ENCODE results near the gene SPAG7. TPM values are rescaled to one million over a fixed set of nuclear protein-coding genes. Genes with fewer than 3 reads are reported as not detected.

Gene SPAG7, protein sequence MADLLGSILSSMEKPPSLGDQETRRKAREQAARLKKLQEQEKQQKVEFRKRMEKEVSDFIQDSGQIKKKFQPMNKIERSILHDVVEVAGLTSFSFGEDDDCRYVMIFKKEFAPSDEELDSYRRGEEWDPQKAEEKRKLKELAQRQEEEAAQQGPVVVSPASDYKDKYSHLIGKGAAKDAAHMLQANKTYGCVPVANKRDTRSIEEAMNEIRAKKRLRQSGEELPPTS
- 41.6 and 55.3 TPM in 2 replicates for total RNA-seq (2014; rRNA removed; shearing (Covaris generic))
- polyA plus RNA-seq (2015; cell fraction: cytosol; rRNA removed), result 42.9 and 43.0 TPM in 2 replicates
- polyA plus RNA-seq (2015; cell fraction: nucleus; rRNA removed), result 33.6 and 37.1 TPM in 2 replicates

DNA sequence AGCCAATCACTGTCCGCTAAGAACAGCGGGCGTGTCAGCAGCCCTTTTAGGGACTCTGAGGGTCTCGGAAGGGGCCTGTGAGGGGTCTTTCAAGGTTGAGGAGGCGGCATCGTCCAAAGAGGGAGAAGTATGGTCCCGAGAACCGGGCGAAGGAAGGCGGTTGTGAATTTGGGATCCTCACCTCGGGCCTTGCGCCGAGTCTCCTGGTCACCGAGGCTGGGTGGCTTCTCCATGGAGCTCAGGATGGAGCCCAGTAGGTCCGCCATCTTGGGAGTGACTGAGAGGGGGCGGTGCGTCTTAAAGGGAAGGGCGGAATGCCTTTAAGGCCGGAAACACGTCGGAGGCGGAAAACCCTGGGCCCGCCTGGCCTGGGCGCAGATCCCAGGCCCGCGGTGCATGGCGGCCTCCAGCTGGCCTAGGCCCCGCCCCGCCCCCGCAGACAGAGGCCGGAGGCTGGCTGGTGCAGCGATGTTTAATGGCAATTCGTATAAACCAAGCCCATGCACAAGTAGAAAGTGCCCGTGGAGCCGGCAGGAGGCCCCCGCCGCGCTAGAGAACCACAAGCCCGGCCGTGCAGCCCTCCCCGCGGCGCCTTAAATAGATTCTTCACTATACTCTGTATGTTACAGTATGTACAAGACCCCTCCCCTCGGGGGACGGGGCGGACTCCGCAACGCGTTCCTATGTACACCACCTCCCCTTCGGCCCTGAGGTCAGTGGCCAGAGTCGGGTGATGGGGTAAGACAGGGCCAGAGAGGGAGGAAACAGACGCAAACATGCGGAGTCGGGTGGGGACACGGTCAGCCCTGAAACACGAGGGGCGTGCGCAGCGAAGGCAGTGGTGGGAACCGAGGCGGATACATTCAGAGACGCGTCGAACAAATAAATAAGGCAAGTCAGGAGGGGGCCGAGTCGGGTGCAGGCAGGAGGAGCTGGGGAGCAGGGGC lies at the start of gene SPAG7:
Gene SPAG7, minus strand, starts transcription at position 279 of the 947 bp plus-strand sequence. Its CDS starts 13 bp downstream, at position 266.
- in situ Hi-C loops (cut with HindIII; ENCODE audit: low pct_unique_long_range_greater_than_20kb, low sequenced_read_pairs), result no loop called here

GRCh38 chr17:5014357-5014756 lies 46.7 kb upstream of the SPAG7 start:
- no peak for DNase-seq (ENCODE audit: low read depth, low spot score)
- in situ Hi-C loops (cut with HindIII; ENCODE audit: low pct_unique_long_range_greater_than_20kb, low sequenced_read_pairs), result no loop called here

More for the DNA sequence above, at the start of gene SPAG7:
- peak; percentile 94 for DNase-seq (ENCODE audit: low read depth, low spot score)

DNA sequence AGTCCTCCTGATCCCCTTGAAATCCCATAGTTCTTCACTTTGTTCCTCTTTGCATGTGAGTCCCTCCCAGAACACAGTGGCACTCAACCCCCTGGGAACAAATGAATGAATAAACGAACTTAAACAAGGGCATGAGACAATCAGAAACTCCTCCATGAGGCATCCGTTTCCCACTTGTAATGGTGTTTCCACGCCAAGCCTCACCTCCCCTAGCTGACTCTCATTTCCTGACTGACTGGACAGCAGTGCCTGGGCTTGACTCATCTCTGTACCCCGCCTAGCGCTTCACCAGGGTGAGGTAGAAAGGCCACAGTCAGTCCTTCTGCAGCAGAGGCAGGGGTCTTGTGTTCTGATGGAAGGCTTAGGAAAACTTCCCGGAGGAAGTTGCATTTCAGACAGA lies 44.3 kb upstream of the SPAG7 start:
- DNase-seq (ENCODE audit: low read depth, low spot score), result no peak
- in situ Hi-C loops (cut with HindIII; ENCODE audit: low pct_unique_long_range_greater_than_20kb, low sequenced_read_pairs), result no loop called here

GRCh38 chr17:5003214-5003867 lies 35.7 kb upstream of the SPAG7 start:
- DNase-seq (ENCODE audit: low read depth, low spot score), result no peak
- in situ Hi-C loops (cut with HindIII; ENCODE audit: low pct_unique_long_range_greater_than_20kb, low sequenced_read_pairs), result no loop called here

- in situ Hi-C loops (cut with HindIII; ENCODE audit: low pct_unique_long_range_greater_than_20kb, low sequenced_read_pairs), result no loop called here
- no peak for DNase-seq (ENCODE audit: low read depth, low spot score)
Measured at GRCh38 chr17:5002121-5002788, 34.6 kb upstream of the SPAG7 start.

GRCh38 chr17:5000237-5000639 lies 32.6 kb upstream of the SPAG7 start:
- in situ Hi-C loops (cut with HindIII; ENCODE audit: low pct_unique_long_range_greater_than_20kb, low sequenced_read_pairs), result no loop called here
- DNase-seq (ENCODE audit: low read depth, low spot score), result no peak

DNA sequence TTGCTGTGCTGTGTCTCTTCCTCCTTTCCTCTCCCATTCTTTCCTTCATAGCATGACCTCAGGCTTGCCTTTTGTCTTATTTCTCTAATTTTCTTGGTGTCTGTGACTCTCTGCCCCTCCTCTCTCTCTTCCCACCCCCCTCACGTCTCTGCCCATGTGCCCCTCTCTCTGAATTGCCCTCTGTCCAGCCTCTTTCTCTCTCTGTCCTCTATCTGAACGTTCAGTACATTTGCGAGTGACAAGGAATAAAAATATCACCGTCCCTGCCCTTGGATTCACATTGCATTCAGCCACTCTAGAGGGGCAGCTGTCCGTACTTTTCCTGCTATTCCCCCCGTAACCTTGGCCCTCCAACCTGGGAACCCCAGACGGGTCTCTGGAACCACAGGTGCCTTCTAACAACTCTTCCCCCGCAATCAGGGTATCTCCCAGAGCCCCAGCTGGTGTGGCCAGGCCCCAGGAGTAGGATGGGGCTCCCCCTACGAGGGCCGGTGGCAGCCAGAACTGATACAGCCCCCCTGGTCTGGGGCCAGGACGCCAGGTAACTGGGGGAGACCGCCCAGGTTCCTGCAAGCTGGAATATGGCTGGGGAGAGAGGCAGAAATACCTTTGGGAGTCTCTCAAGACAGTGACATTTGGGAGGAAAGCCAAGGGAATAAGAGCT lies 31.9 kb upstream of the SPAG7 start:
- no peak for DNase-seq (ENCODE audit: low read depth, low spot score)
- in situ Hi-C loops (cut with HindIII; ENCODE audit: low pct_unique_long_range_greater_than_20kb, low sequenced_read_pairs), result no loop called here

GRCh38 chr17:4998732-4999429 lies 31.3 kb upstream of the SPAG7 start:
- no peak for DNase-seq (ENCODE audit: low read depth, low spot score)
- in situ Hi-C loops (cut with HindIII; ENCODE audit: low pct_unique_long_range_greater_than_20kb, low sequenced_read_pairs), result no loop called here

DNA sequence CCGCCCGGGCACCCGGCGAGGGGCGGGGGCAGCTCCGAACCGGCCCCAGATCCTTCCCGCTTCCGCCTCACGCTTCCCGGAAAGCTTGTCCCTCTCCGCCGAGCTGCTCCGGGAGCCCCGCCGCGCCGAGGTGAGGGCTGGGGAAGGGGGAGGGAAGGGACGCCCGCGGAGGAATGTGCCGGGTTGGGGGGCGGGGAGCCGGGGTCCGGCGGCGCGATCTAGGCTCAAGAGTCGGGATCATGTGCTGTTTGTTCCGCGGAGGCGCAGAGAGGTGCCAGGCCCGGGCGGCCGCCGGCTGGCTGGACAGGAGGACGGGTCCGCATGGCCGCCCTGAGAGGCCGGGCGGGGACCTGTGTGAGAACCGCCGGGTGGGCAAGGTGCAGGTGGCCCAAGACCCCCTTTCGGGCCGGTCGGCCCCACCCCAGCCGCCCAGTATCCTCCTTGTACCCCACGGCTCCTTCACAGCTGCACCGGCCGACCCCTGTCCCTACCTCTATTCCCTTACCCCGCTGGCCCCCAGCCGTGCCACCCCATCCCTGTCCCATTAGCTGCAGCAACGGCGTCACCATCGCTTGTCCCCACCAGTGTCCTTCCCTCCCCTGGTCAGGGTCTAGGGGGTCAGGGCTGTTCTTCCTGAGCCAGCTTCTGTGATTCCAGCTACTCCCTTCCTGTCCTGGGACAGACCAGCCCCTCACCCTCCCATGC lies 30.6 kb upstream of the SPAG7 start:
- in situ Hi-C loops (cut with HindIII; ENCODE audit: low pct_unique_long_range_greater_than_20kb, low sequenced_read_pairs), result no loop called here
- DNase-seq (ENCODE audit: low read depth, low spot score), result no peak

DNA sequence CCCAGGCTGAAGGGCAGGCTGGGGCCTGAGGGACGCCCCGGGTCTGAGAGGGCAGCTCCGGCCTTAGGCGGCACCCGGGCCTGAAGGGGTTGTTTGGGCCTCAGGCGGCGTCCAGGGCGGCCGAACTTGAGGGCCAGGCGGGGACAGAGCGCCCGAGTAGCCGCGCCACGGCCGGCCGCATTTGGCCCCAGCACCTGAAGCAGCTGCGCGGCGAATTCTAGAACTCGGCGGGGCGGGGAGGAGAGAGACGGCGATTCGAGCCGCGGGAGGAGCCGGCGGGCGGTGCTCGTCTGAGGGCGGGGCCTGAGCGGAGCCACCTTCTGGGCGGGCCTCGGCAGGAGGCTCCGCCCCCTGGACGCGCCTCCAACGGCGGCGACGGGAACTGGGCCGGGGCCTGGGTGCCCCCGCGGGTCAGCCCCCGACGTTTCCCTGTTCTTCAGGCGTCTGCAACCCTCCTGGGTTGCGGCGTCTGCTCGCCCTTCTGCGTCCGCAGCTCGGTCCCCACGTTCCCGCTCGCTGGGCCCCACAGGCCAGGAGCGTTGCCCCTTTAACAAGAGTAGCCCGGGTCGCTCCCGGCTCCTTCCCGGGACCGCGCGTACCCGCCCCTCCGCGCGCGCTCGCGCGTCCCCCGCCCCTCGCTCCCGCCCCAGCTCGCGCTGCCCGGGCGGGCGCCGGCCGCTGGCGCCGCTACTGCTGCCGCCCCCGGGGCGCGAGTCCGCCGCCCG lies 29.8 kb upstream of the SPAG7 start, which contains the start of the genes INCA1 and KIF1C:
Gene INCA1, minus strand, starts transcription at position 221 of the 725 bp plus-strand sequence. CDS start 3,085 bp downstream, outside the sequence.
Gene KIF1C, plus strand, starts transcription at position 649 of the 725 bp plus-strand sequence. CDS start 2,297 bp downstream, outside the sequence.
- DNase-seq (ENCODE audit: low read depth, low spot score), result peak; percentile 85
- in situ Hi-C loops (cut with HindIII; ENCODE audit: low pct_unique_long_range_greater_than_20kb, low sequenced_read_pairs), result no loop called here

- in situ Hi-C loops (cut with HindIII; ENCODE audit: low pct_unique_long_range_greater_than_20kb, low sequenced_read_pairs), result no loop called here
- DNase-seq (ENCODE audit: low read depth, low spot score), result no peak
Measured at GRCh38 chr17:4994081-4994595, 26.5 kb upstream of the SPAG7 start.

GRCh38 chr17:4987767-4988567 lies 20.4 kb upstream of the SPAG7 start:
- in situ Hi-C loops (cut with HindIII; ENCODE audit: low pct_unique_long_range_greater_than_20kb, low sequenced_read_pairs), result no loop called here
- no peak for DNase-seq (ENCODE audit: low read depth, low spot score)

DNA sequence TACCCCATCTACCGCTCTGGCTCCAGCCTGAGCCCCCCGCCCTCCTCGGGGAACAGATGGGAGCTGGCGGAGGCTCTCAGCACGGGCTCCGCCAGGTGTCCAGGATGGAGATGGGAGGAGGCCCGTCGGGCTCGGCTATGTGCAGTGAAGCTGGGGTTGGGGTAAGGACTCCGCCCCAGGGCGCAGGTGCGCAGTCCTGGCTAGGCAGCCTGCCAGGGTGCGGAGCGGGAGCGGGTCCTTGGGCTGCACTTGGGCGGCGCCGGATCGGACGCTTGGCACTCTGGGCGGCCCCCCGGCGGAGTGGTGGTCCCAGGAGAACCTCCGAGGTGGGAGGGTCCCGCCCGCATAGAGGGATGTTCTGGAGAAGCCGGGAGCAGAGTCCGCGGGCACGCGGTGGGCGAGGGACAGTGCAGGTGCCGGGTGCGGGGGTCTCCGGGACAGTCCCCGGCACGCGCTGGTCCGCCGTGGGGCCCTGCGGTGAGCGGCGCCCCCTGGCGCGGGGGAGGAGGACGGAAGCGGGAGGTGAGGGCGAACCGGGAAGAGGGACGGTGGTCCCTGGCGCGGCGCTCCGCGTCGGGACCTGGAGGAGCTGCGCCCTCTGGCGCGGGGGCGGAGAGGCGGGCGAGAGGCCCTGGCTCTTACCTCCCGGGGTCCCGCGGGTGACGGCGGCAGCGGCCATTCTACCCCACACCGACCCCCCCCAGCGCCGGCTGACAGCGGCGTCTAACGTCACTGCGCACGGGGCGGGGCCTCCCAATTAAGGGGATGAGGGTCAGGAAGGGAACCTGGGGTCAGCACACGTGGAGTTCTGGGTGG lies 19.5 kb upstream of the SPAG7 start, which contains the start of gene CAMTA2:
Gene CAMTA2, minus strand, starts transcription at position 725 of the 816 bp plus-strand sequence. CDS start 1,453 bp downstream, outside the sequence.
- peak; percentile 75 for DNase-seq (ENCODE audit: low read depth, low spot score)
- in situ Hi-C loops (cut with HindIII; ENCODE audit: low pct_unique_long_range_greater_than_20kb, low sequenced_read_pairs), result no loop called here
